ENCODE data around the gene EIF2B5.

DNA sequence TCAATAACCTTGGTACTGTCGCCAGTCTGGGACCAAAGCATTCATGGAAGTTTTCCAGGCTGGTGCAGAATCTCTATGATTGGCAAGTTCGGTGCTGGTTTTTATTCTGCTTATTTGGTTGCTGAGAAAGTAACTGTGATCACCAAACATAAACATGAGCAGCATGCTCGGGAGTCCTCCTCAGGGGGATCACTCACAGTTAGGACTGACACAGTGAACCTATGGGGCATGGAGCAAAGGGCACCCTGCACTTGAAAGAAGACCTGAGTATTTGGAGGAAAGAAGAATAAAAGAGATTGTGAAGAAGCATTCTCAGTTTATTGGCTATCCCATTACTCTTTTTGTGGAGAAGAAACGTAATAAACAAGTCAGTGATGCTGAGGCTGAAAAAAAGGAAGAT lies 19.1 kb upstream of the EIF2B5 start:
- TF ChIP-seq, protein P1, sequence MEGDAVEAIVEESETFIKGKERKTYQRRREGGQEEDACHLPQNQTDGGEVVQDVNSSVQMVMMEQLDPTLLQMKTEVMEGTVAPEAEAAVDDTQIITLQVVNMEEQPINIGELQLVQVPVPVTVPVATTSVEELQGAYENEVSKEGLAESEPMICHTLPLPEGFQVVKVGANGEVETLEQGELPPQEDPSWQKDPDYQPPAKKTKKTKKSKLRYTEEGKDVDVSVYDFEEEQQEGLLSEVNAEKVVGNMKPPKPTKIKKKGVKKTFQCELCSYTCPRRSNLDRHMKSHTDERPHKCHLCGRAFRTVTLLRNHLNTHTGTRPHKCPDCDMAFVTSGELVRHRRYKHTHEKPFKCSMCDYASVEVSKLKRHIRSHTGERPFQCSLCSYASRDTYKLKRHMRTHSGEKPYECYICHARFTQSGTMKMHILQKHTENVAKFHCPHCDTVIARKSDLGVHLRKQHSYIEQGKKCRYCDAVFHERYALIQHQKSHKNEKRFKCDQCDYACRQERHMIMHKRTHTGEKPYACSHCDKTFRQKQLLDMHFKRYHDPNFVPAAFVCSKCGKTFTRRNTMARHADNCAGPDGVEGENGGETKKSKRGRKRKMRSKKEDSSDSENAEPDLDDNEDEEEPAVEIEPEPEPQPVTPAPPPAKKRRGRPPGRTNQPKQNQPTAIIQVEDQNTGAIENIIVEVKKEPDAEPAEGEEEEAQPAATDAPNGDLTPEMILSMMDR (IDR thresholded peaks at IDR 0.05) = no peak
- no peak for TF ChIP-seq POLR2A (IDR thresholded peaks at IDR 0.05)

All from testis (tissue), 2 donors.